Amniotic stem cell (primary cell): ENCODE data around the gene RELN.

Experiments used
- DNase-seq: peaks from one replicate; lab custom pipeline; 2025; lab: John Stamatoyannopoulos, UW

The RELN gene

DNA sequence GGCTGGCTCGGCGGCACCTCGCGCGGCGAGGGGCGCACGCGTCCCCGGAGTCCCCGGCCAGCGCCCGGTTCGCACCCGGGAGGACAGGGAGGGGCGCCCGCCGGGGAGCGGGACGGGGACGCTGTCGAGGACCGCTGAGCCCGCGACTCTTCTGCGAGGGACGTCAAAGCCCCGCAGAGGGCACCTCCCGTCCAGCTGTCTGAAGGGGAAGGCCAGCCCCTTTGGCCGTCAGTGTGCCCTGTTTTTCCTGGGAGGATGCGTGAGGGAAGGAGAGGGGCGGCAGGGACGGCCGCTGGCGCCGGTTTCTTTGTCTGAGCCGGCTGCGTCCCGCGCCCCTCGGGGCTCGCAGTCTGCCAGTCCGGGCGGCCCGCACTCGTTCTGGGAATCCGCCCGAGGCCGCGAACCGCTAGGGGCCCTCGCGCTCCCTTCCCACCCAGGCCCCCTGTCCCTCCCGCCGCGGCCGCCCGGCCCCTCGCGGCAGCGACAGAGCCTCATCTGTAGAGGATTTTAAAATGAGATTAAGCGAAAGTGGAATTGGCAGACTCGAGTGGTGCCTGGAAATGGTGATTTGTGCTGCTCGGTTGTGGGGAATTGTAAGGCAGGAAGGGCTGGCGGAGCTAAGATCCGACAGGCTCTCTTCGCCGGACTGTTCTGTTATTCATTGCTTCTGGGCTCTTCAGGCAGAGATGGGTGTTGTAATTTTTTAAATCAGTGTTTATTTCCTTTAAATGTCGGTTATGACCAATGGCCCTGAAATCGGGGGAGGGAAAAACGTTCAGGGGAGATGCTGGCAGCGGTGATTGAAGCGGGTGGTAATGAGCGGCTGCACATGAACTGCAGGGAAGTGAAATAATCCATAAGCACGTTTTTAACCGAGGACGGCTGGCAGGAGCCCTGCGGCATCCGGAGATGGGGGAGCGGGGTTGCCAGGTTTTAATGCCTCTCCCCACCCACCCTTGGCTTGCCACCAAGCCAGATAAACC, 618 bp upstream of the RELN start:
- DNase-seq = no peak

DNA sequence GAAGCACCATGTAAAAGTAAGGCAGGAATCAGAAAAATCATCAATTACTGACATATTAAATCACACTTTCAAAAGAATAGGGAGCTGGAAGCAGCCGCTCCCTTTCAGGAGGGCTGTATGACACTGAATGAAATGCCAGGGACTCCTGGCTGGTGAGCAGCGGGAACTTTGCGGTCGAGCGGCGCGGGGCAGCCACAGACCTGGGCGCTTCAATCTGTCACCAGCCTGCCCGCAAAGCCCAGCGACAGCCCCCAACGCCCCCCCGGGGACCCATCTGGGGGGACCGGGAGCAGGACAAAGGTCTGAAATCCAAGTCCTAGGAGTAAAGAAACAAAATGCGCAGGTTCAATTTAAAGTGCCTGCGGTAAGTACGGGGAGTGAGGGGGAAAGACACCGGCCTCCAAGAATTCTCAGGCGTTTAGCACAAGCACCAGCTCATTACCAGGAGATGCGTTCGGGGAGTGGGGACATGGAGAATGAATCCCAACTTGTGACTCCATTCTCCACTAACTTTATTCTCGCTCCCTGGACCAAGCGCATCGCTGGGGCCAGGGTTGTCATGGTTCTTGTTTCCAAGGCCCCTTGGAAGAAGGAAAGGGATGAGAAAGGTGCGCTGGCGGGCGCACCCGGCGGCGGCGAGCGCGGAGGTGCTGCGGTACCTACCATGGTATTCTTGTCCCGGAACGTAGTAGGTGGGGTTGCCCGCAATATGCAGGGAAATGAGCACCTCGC, 824 bp downstream of the RELN start:
- DNase-seq = no peak

DNA sequence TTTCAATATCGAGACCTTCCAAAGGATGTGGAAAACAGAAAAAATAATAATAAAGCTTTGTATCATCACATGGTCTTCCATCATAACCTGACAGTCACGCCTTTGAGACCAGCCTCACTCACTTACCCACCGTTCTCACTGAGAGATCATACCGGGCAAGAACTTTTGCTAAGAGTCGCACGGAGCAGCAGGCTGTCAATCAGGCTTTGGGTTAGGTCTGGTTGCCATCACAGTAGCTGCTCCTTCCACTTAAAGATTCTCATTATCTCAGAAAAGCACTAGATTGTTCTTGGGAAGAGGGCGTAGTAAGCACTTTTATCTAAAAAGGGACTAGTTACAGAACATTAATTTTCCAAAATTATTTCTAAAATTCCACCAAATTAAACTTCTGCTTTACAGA, 2.0 kb downstream of the RELN start:
- DNase-seq = no peak

DNA sequence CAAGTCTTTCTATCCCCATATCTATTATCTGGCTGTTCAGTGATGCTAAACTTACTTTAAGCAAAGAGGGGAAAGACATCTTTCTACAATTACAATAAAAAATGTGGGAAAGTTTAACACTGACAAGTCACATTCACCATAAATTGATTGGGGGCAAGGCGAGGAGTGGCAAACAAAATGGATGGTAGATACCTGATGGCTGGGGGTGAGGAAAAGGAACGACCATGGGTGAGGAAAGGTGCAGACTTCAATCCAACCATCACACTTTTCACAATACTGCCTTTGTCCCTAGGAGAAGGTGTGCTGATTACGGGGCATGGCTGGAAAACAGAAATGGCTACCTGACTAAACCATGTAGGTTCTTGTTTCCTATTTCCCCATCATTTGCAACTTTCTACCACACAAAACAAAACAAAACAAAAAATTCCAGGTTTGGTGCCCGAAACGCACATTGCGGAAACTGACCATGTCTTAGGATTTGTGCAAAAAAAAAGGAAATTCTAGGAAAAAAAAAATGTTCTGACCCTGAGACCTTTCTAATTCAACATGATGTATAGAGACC, 3.8 kb downstream of the RELN start:
- no peak for DNase-seq

DNA sequence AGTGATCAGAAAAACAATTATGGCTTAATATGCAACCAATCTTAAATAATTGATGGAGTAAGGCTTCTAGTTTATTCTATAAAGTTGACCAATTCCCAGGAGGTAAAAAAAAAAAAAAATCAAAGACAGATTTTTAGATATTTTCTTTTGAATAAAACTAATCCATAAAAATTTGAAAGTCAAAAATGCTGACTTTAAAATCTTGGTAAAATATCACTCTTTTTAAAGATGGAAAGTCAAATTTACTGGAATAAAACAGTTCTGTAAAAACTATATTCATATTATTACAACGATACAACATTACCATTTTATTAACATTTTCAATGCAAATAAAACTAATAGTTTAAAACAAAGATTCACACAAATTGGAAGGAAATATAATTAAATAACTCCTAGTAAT, 5.4 kb downstream of the RELN start:
- no peak for DNase-seq

DNA sequence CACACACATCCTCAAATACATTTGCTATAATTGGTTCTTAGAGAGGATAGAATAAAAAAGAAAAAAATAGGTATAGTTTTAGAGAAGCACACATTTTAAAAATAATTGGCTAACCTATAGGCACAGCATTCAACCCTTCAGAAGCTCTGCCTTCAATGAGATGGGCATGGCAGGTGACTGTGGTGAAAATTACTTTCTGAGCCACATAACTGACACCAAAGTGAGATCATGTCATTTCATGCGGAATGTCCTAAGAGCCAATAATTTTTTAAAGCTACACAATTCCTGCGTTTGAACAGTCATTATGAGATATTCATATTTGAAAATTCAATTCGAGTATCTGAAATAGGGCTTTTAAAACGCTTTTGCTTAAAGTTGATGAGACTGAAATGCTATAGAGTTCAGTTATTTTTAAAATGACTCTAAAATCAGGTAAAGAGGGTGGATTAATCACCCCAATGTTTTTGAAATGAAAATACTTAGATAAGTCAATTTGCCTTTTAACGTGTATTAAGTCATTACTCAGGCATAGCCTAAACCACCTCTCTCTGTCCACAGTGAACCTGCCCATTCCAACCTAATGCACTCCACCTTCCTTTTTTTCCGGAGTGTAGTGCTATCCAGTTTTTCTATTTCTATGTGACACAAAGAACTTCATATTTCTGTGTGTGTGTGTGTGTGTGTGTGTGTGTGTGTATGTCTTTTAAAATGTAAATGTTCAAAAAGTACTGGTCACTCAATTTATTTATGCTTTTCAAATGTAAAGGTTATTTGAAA, 6.1 kb downstream of the RELN start:
- no peak for DNase-seq

DNA sequence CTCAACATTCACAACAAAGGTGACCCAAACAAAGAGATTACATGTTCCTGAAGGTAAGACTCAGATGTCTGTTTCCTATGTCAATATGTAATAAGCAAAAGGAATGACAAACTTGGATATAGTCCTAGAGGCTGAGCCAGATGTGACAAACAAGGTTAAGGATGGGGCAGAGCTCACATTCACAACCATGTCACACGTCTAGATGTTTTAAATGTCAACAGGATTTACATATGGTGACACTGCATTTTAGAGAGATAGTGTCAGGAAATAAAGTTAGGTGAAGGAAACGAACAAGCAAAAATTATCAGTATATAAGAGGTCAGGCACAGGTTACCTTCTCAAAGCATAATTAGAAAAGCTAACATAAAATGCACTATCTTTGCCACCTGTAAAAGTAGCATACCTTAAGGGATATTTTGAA, 8.4 kb downstream of the RELN start:
- no peak for DNase-seq

DNA sequence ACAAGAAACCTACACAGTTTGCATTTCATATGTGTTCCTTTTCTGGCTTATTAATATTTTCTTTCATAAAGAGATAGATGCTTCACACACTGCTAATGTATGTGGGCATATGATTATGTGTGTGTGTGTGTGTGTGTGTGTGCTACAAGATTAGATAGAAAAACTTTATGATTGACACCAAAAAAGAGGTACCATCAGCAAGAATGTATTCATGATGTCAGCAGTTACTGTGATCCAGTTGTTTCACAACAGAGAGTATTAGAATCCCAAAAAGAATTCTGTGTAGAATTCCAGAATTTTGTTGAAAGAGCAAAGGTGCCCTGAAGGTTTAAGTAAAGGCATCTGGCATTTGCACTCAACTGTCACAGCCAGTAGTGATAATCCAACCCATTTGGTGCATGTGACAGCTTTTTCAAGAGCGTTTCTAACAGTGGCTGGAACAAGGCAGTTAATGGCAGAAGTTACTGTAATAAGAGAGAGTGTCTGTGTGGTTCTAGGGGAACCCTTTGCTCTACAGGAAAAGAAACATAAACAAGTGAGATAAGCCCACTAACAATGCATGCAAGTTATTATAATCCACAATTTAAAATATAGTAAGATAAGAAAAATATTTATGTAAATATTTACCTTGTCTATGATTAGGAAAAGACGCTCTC, 16.6 kb downstream of the RELN start:
- no peak for DNase-seq

DNA sequence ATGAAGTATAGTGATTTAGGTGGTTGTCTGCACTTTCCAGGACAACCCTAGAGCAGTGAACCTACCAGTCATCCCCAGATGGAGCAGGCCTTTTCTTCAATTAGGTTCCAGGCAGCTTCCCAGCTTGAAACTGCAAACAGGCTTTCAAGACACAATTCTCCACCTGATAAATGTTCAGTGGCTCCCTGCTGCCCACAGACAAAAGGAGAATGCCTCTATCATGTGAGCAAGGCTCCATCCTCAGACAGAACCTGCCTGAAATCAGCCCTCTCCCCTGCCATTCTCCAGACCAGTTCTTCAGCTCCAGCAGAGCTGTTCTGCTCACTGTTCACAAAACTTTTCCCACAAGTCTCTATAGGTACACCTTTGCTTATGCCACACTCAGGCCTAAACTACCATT, 22.1 kb downstream of the RELN start:
- DNase-seq = no peak

DNA sequence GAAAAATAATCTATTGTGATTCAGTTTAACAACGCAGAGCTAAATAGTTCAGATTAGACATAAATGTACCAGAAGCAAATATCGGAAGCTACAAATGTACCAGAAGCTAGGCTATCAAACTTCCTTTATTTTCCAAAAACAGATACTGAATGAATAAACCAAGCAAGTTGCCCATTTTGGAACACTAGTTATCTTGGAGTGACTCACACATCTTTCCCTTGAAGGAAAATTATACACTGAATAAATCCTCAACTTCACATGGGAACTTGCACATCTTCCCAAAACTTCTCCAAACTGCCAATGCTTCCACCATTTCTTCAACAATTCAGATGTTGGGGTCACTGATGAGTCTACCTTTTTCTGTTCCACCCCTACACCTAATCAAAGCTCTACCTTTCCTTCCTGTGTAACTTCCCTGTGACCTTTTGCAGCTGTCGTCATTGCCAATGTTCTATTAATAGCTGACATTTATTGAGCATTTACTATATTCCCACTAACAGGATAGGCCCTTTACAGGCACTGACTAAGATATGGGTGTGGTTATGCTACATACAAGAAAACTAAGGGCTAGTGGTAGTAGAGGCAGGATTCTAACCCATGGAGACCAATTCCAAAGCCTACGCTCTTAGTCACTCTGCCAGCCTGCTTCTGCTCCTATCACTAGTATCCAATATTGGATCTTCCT, 22.7 kb downstream of the RELN start:
- no peak for DNase-seq

DNA sequence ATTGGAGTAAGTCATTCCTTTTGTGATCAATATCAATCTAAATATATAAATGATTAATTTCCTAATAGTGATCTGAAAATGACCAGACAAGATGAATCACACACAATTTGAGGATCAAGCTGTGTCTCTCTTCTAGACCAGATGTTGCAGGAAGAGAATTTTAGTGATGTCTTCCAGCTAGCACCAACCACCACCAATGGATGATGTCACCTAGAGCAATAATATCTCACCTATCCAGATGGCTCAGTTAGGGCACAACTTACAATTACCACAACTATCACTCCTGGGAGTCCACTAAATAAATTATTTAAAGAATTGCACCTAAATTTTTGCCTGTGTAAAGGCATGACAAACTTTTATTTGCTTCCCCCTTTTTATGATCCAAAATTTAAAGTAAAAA, 25.2 kb downstream of the RELN start:
- DNase-seq = no peak

DNA sequence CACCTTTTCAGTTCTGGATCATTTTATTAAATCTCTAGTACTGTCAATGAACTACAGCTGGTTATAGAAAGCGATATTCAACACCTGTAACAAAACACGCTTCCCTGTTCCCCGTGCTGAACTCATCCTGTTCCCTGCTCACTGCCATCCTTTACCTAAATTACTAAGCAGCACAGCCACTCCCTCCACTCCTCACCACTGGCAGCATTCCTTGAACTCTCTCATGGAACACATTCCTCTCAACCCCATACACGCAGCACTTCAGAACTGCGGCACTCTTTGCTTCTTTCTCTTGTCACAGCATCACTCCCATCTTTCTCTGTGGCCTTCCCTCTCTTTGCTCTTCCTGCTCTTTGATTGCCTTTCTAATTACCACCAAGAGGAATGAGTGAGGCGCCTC, 27.4 kb downstream of the RELN start:
- no peak for DNase-seq

DNA sequence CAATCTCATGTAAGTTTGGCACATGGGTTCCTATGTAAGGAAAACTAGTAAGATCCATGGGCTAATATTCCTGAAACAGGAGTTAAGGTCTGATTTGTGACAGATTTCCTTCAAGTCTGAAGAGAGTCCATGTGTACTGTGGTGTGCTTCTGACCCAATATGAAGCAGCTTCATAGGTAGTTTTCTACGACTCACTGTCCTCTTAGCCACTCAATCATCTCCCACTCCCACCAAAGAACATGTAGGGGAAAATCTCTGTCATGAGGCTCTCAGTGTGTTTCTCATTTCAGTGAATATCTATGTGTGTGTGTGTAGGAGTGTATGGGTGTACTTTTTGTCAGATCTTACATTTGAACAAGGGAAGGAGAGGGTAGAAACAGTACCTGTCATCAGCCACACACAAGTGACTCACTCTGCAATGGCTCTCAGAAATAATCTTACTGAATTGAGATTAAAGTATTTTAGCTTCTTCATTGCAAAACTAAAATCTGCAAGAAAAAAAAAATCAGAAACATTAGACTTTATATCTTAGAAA, 31.1 kb downstream of the RELN start:
- DNase-seq = no peak

DNA sequence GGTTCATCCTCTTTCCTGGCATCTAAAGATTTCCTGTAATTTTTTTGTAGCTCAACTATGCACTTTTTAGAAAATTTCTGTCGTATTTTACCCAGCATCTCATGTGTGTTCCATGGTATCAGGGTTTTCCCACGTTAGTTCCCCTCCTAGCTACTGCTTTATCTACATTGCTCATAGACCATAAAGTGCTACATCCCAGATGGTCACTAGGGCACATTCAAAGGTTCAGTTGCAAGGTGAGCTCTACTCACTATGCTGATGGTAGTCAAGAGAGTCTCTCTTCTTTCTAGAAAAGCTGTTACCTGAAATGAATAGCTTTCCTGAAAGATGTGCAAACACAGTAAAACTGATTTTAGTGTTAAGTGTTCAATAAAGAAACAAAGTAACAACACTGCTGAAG, 33.5 kb downstream of the RELN start:
- no peak for DNase-seq

DNA sequence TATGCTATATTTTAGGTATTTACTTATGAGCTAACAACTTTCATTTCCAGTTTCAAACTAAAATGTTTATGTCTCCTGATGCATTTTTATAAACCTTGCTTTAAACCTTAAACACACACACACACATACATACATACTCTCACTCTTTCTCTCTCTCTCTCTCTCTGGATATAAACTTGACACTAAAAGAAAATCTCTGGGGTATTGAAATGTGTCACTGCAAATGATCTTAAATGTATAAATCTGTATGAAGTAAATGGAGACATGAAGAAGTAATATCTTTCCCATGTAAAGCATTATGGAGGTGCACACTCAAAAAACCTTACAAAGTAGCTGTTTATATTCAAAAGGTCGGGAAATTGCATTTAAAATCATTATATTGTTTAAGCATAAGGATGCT, 37.0 kb downstream of the RELN start:
- DNase-seq = no peak

DNA sequence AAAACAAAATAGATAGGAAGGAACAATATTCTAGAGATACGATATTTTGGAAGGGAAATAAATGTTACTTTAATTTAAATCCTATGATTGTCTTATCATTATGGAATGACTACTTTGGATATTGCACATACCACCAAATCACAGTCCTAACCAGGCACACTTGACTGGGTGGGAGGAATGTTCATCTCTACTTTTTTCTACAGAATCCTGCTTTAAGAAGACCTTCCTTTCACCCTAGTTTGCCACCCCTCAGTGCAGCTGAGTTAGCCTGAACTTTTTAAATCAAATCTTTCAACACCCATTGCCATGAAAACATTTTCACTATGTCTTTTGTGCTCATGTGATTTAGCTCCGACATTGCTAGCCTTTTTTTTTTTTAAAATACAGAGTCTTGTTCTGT, 38.1 kb downstream of the RELN start:
- DNase-seq = no peak

DNA sequence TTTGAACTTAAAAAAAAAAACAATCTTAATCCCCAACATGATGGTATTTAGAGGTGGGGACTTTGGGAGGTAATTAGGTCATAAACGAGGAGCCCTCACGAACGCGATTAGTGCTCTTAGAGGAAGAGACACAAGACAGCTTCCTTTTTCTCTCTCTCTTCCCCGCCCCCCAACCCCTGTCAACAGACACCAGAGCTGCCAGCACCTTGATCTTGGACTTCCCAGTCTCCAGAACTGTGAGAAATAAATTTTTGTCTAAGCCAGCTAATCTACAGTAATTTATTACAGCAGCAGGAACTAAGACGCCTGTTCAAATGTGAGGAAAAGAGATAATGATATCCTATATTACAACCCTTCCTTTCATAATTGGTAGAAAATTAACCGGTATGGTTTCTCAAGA, 40.1 kb downstream of the RELN start:
- DNase-seq = no peak

DNA sequence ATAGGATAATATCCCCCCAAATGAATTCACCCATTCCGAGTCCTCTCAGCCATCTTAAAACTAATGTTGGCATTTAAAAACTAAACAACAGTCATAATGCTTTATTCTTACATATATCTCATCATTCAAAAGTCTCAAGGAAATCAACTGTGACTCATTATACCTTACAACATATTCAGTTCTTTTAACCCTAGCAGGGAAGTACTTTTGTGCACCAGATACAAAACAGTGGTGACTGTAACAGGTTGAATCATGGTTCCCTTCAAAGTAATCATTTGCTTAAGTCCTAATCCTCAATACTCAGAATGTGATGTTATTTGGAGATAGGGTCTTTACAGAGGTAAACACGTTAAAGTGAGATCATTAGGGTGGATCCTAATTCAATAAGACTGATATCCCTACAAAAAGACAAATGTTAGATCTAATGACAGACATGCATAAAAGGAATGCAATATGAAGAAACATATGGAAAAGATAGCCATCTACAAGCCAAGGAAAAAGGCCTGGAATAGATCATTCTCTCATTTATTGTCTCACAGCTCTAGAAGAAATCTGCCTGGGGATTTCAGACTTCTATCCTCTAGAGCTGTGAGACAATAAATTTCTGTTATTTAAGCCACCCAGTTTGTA, 42.3 kb downstream of the RELN start:
- DNase-seq = no peak

DNA sequence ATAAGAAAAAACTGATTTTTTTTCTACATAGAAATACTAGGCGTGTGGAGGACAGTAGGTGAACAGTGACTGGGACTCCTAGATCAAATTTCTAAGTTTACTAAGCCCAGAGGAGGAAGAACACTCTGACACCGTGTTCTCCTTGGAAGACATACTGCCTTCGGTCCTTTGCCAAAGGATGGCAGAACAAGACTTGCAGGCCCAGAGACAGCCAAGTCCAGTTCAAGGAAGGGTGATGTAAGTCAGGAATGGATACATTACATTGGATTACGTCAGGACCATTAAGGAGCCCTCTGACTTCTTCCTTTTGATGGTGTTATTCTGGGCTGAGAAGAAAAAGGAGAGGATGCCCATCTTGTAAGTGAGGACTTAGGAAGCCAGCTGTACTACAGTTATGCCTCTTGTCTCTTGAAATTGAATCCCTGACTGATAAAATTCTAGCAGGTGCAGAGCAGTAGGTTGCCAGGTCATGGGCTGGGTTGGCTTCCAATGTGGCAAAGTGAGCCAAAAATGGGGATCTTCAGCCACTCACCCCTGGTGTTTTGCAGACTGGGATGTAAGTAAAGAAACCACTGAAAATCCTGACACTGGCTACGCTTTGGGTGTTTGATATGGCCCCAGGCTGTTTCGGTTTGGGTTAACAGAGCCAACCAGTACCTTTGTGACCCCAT, 45.1 kb downstream of the RELN start:
- DNase-seq = no peak

DNA sequence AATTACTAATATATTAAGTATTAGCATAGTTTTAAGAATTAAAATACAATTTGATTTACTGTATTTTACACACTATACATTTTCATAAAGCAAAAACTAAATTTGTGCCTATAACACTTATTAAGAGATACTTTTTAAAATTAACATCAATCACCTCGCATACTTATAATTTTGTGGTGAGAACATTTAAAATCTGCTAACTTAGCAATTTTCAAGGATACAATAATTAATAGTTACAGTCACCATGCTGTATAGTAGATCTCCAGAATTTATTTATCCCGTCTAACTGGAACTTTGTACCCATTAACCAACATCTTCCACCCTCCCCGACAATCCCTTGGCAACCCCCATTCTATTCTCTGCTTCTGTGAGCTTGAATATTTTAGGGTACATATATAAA, 47.5 kb downstream of the RELN start:
- DNase-seq = no peak
